Measurements from ENCODE around the gene SLC38A5. TPM values are rescaled to one million over a fixed set of nuclear protein-coding genes. Genes with fewer than 3 reads are reported as not detected.
A peak's percentile ranks its signal among the peaks of the same experiment; 100 is the strongest.

The SLC38A5 gene
- polyA plus RNA-seq, 1 donor (not counting 4 experiments of a cell fraction or from before 2014, with no cell fraction given): 199 TPM

DNA sequence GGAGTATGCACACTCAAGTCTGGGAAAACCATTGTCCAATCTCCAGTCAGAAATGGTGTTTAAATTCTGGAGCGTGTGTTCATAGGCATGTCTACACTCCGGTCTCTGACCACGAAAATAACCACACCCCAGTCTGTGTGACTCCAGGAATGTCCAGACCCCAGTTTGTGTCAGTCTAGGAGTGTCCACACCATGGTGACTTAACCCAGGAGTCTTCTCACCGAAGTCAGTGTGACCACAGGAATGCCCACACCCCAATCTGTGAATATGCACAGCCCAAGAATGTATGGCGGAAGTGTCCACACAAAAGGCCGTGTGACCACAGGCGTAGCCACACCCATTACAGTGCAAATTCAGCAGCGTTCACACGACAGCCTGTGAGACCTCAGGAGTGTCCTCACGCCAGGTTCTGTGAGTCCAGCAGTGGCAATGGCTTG lies 17.3 kb upstream of the SLC38A5 start:
- no peaks in the 10 kb centered on the region for H3K36me3 ChIP-seq (ENCODE audit: control insufficient read depth in 2 of 2, extremely low read depth in 1 of 2, insufficient read depth in 2 of 2, low read length in 2 of 2)
- H3K4me1 ChIP-seq (ENCODE audit: control insufficient read depth, extremely low read depth, insufficient read depth, low read length): peaks cover 29% of the 10 kb centered on the region
- no peaks in the 10 kb centered on the region for H3K27me3 ChIP-seq (ENCODE audit: control insufficient read depth, extremely low read depth, insufficient read depth, low read length)
- H3K9ac ChIP-seq (ENCODE audit: control insufficient read depth, extremely low read depth, insufficient read depth, low read length): peak overlapping the region; percentile 35
- H3K27ac ChIP-seq (ENCODE audit: control insufficient read depth, insufficient read depth, low read length): peak overlapping the region; percentile 76
- no peaks in the 10 kb centered on the region for H4K20me1 ChIP-seq (ENCODE audit: control insufficient read depth, extremely low read depth, insufficient read depth, low read length)
- DNase-seq (ENCODE audit: low read depth, low spot score) (peak; percentile 96), FAIRE-seq (peak; percentile 73)
- H3K9me3 ChIP-seq (ENCODE audit: control insufficient read depth, low read depth, low read length): peaks cover 3% of the 10 kb centered on the region
- dilution Hi-C loops (cut with MboI; ENCODE audit: extremely low pct_ligation_motif_present, low sequenced_read_pairs): no loop called here
- H3K4me2 ChIP-seq (ENCODE audit: control insufficient read depth, extremely low read depth, insufficient read depth, low read depth, low read length): no peak overlapping the region
- H2AFZ ChIP-seq (ENCODE audit: control insufficient read depth, low read length): no peak overlapping the region
- TF ChIP-seq EZH2 (IDR thresholded peaks at IDR 0.05; ENCODE audit: low read length): no peak
- TF ChIP-seq, protein P1, sequence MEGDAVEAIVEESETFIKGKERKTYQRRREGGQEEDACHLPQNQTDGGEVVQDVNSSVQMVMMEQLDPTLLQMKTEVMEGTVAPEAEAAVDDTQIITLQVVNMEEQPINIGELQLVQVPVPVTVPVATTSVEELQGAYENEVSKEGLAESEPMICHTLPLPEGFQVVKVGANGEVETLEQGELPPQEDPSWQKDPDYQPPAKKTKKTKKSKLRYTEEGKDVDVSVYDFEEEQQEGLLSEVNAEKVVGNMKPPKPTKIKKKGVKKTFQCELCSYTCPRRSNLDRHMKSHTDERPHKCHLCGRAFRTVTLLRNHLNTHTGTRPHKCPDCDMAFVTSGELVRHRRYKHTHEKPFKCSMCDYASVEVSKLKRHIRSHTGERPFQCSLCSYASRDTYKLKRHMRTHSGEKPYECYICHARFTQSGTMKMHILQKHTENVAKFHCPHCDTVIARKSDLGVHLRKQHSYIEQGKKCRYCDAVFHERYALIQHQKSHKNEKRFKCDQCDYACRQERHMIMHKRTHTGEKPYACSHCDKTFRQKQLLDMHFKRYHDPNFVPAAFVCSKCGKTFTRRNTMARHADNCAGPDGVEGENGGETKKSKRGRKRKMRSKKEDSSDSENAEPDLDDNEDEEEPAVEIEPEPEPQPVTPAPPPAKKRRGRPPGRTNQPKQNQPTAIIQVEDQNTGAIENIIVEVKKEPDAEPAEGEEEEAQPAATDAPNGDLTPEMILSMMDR (optimal IDR thresholded peaks at IDR 0.05 in 1 of 3, IDR thresholded peaks at IDR 0.05 in 1 of 3, conservative IDR thresholded peaks at IDR 0.05 in 1 of 3; ENCODE audit: extremely low read depth in 1 of 3, insufficient read depth in 2 of 3, low read length in 3 of 3): no peak
- H3K9me1 ChIP-seq (ENCODE audit: control insufficient read depth, extremely low read depth, insufficient read depth, low read length): no peaks in the 10 kb centered on the region
- H3K4me3 ChIP-seq (ENCODE audit: control insufficient read depth in 2 of 3, extremely low read depth in 1 of 3, insufficient read depth in 2 of 3, low read depth in 1 of 3, low read length in 3 of 3): no peak overlapping the region
- H3K79me2 ChIP-seq (ENCODE audit: control insufficient read depth, insufficient read depth, low read length): no peaks in the 10 kb centered on the region

DNA sequence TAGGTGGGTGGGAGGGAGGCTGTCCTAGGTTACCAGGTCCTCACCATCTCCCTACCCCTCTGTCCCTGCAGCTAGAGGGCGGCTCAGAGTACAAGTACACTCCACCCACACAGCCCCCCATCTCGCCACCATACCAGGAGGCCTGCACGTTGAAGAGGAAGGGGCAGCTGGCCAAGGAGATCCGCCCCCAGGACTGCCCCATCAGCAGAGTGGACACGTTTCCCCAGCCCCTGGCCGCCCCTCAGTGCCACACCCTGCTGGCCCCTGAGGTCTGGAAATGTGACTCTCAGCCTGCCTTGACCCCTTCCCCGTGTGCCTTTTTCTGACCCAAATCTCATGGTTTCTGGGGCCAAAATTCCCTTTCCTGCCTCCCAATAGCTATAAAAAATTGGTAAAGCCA lies 12.5 kb upstream of the SLC38A5 start:
- Histone ChIP-seq H3K4me2 (ENCODE audit: control insufficient read depth, extremely low read depth, insufficient read depth, low read depth, low read length) (no peak overlapping the region), H3K79me2 (ENCODE audit: control insufficient read depth, insufficient read depth, low read length) (peaks cover 20% of the 10 kb centered on the region), H2AFZ (ENCODE audit: control insufficient read depth, low read length) (no peak overlapping the region), H4K20me1 (ENCODE audit: control insufficient read depth, extremely low read depth, insufficient read depth, low read length) (no peaks in the 10 kb centered on the region), H3K27me3 (ENCODE audit: control insufficient read depth, extremely low read depth, insufficient read depth, low read length) (no peaks in the 10 kb centered on the region), H3K9me3 (ENCODE audit: control insufficient read depth, low read depth, low read length) (no peaks in the 10 kb centered on the region), H3K4me1 (ENCODE audit: control insufficient read depth, extremely low read depth, insufficient read depth, low read length) (peaks cover 2% of the 10 kb centered on the region), H3K27ac (ENCODE audit: control insufficient read depth, insufficient read depth, low read length) (no peak overlapping the region), H3K4me3 (ENCODE audit: control insufficient read depth in 2 of 3, extremely low read depth in 1 of 3, insufficient read depth in 2 of 3, low read depth in 1 of 3, low read length in 3 of 3) (no peak overlapping the region), H3K9me1 (ENCODE audit: control insufficient read depth, extremely low read depth, insufficient read depth, low read length) (no peaks in the 10 kb centered on the region), H3K9ac (ENCODE audit: control insufficient read depth, extremely low read depth, insufficient read depth, low read length) (no peak overlapping the region), H3K36me3 (ENCODE audit: control insufficient read depth in 2 of 2, extremely low read depth in 1 of 2, insufficient read depth in 2 of 2, low read length in 2 of 2) (peaks cover 3 to 7% of the 10 kb centered on the region in 2 experiments)
- dilution Hi-C loops (cut with MboI; ENCODE audit: extremely low pct_ligation_motif_present, low sequenced_read_pairs): no loop called here
- TF ChIP-seq EZH2 (IDR thresholded peaks at IDR 0.05; ENCODE audit: low read length): no peak
- TF ChIP-seq, protein P1 (optimal IDR thresholded peaks at IDR 0.05 in 1 of 3, IDR thresholded peaks at IDR 0.05 in 1 of 3, conservative IDR thresholded peaks at IDR 0.05 in 1 of 3; ENCODE audit: extremely low read depth in 1 of 3, insufficient read depth in 2 of 3, low read length in 3 of 3): no peak
- DNase-seq (ENCODE audit: low read depth, low spot score) (no peak), FAIRE-seq (no peak)

All from keratinocyte (primary cell).